Lung microvascular endothelial cell (primary cell): Measurements from ENCODE around the gene SUFU. TPM values are rescaled to one million over a fixed set of nuclear protein-coding genes. Genes with fewer than 3 reads are reported as not detected.

ENCODE experiments used
- DNase-seq, 2 donors: peaks; one replicate each; pipeline versions ENCODE4 v3.0.0 to v3.0.0-alpha.2; 2010; ENCODE audit warnings: low read depth in 2 of 2
- total RNA-seq: library from RNA; depleted of rRNA; stranded (reverse); fragments of >200 nt; gene quantifications from 2 replicates; pipeline ENCODE4 v1.2.1, GENCODE V29; 2014

SUFU gene
- total RNA-seq, 1 donor from 2014 or later, result 3.0 TPM

DNA sequence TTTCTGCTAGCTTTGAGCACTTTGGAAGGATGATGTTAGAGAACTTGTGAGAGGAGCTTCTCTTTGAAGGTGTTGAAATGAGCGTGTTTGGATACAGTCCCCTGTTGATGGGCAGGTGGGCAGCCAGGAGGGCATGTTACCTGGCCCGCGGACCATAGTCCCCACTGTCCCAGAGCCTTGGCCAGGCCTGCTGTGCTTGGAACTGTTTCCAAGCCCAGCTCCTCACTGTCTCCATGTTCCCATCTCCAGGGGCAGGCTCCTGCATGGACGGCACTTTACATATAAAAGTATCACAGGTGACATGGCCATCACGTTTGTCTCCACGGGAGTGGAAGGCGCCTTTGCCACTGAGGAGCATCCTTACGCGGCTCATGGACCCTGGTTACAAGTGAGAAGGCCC lies 113.3 kb downstream of the SUFU start:
- no peak for DNase-seq

GRCh38 chr10:102617816-102618215 lies 114.0 kb downstream of the SUFU start:
- no peak for DNase-seq

- no peak for DNase-seq
Measured at GRCh38 chr10:102619281-102619981, 115.7 kb downstream of the SUFU start.

DNA sequence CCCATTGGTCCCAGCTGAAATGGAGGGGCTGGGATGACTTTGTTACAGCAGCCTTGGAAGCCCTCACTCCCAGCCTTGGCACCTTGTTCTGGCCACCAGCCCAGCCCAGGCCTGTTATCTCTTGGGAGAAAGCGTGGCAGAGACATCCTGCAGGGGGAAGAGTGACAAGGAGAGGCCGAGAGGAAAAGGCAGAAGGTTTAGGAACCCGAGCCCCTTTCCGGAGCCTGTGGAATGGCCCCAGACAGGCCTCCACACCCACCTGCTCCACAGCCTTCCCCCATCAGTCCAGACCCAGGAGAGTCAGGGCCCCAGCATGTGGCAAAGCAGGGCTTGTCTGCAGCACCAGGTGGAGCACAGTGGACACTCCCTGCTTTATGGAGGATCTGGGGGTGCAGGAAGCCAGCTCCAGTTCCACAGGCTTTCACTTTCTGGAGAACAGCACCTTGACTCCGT lies 116.4 kb downstream of the SUFU start:
- DNase-seq, result no peak

- DNase-seq, result peak in 1 of 2 donors; percentile 35
Measured at GRCh38 chr10:102620591-102621442, 117.0 kb downstream of the SUFU start.

DNA sequence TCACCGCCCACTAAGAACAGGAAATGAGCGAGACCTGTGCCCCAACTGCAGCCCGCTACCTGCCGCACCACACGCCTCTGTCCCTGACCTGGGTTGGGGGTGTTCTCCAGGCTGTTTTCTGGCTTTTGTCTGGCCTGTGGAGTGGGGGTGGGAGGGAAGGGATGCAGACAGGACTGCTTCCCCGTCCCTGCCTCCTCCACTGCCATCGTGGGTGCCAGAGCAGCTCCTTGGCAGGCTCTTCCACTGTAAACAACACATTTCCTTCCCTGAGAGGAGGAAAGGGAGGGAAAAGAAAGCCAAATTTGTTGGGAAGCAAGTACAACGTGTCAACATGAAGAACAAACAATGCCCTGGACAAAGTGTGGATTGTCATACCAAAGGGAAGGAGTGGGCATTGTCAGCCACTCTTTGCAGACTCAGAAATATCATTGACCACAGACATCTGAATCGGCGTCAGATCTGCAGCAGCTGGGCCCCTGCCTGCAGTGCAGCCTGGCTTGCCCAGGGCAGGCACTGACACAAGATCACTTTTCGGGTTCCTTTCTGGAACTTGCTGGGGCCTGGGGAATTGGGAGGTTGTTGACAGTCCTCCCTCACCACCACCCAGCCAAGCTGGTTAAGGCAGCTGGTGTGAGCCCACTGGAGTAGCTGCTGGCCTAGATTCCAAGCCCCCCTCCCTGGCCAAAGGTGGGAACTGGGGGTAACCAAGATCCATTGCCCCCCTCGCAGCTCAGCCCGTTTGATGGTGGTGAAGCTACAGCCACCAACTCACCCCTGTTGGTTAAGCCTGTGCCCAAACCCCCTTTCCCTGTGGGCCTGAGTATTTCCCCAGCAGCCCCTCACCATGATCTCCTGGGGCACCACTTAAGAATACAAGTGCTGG lies 117.9 kb downstream of the SUFU start:
- DNase-seq, result peak in 1 of 2 donors; percentile 32

GRCh38 chr10:102624094-102624493 lies 120.3 kb downstream of the SUFU start:
- no peak for DNase-seq

- no peak for DNase-seq
Measured at GRCh38 chr10:102624751-102625645, 121.2 kb downstream of the SUFU start.

GRCh38 chr10:102626026-102626685 lies 122.4 kb downstream of the SUFU start:
- DNase-seq, result no peak

DNA sequence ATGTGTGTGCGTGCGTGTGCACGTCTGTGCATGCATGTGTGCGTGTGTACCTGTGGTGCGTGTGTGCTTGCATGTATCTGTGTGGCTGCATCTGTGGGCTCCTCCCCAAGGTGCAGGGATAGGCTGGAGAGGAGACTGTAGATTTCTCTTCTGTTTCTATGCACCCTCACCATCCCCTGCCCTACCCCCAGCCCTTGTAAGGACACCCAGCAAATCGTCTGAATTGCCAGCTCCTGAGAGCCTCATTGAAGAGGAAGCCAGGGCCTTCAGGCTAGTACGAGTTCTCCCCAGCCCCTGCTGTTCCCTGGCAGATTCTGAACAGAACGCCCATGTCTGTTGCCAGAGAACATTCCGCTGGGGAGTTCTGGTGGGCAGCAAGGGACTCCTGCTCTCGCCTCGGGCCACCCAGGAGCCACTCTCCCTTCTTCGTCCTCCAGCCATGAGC lies 123.5 kb downstream of the SUFU start:
- DNase-seq, result no peak

DNA sequence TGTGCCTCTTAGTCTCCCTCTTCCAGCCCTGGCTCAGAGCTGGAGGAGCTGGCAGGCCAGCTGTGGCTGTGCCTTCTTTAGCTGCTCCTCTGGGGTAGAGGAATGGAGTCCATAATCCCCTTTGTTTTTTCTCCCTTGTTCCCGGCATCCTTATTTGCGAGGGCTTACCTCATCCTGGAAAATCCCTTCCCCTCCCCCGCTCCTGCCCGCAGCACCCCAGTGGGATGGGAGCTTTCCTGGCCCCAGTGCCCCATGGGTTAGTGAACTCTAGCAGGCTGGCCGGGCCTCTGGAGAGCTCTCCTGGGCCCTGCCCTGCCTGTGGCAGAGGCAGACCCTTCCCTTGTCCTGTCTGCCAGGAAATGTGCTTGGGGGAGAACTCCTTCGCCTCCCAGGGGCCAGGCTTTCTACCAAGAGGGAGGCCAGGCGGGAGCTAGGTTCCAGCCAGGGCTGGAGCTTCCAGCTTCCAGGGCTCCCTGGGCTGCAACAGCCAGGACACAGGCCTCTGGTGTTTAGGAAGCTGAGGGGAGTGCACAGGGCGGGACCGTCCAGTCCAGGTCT lies 124.0 kb downstream of the SUFU start:
- DNase-seq, result peak; percentile 64 to 79

- peak; percentile 47 to 74 for DNase-seq
Measured at GRCh38 chr10:102628451-102628911, 124.7 kb downstream of the SUFU start.

- peak in 1 of 2 donors; percentile 75 for DNase-seq
Measured at GRCh38 chr10:102629661-102630614, 126.2 kb downstream of the SUFU start.

GRCh38 chr10:102630663-102631062 lies 126.9 kb downstream of the SUFU start:
- no peak for DNase-seq

- no peak for DNase-seq
Measured at GRCh38 chr10:102631525-102632393, 128.0 kb downstream of the SUFU start.

DNA sequence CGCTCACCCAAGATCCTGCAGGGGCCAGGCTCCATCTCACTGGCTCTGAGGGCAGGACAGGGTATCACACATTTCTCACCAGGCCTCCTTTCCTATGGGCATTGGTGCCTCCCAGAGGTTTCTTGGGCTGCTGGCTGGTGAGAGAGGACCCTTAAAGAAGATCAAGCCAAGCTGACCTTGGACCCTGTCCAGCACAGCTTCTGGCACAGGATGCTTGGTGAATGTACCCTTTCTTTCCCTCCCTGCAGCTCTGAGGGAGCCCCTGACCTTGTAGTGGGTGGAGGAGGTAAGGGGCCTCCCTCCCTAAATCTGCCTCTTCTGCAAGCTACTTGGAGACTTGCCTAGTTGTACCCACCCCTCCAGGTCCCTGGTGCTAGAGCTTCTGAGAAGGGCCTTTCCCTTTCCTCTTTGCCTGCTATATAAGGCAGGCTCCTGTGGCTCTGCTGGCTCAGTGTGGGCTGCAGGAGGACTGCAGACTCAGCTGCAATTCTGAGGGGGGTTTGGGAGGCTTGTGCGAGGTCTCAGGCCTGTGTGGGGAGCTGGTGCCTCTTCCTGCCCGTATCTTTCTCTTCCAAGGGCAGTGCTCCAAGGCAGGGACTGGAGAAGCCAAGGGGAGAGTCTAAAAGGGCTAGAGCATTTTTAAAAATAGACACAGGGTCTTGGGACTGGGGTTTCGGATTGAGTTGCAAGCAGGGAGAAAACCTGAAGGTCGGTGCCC lies 128.8 kb downstream of the SUFU start:
- DNase-seq, result peak in 1 of 2 donors; percentile 37

DNA sequence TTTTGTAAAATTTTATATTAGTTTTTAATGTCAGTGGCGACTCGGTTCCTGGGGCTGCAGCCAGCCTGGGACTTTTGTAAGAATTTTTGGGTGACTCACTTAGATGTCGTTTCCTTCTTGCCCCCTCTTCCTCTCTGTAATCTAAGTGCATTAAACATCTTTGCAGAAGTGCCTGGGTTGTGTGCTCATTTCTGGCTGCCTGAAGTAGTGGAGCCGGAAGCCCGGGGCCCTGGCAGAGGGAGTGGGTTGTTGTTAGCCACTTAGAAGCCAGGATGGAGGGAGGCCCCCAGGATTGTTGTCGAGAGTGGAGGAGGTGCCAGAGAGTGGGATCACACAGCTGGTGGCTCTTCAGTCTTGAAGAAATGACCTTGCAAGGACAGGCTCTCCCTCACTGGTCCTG lies 129.5 kb downstream of the SUFU start:
- peak; percentile 45 to 94 for DNase-seq
